HL-60/S4 treated with retinoic acid at 250 ng/mL for 4 days and 3 days (cell line): ENCODE measurements around the gene ELMO2.

Experiments
- in situ Hi-C: fragments of 300-500 bp; cut with MboI; formaldehyde crosslinking; loops from 2 replicates; pipeline ENCODE4 v1.7.0; 2022; ENCODE audit warnings: low sequenced_read_pairs

The ELMO2 gene

DNA sequence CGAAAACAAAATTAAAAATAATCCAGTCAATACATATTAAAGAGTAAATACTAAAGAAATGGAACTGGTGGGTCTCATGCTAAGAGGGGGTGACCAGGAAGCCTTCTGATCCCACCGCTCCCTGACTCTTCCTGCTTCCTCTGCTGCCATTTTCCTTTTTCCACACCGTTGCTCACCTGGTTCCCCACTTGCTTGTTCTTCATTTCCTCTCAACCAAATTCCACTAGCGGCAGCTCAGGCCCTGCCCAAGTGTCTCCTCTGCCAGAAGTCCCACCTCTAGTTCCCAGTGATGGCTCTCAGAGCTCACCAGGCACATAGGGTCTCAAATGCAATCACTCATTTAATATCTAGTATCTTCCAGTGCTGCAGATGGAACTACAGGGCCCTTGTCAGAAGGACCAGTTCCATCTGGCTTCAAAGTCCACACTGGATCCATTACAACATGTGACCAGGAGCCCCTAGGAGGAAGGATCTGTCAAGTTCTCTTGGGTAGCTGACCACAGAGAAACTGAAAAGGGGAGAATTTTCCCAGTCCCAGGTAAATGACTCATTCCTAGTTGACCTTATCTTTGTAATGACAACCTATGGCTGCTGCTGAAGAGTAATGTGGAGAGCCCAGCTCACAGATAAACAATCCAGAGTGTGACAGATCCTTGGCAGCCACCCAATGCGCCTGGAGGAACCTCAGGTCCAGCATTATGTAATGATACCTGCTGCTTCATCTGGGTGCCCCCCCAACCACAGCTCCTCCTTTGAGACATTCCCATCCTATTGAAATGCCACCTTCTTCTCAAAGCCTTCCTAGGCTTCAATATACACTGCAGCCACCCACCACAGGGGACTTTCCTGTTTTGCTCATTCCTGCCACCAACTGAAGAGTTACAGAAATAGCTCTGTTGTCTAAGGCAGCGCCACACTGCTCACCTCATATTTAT is 38.2 kb downstream of the ELMO2 start:
- in situ Hi-C loops = loop anchor here (25.0 kb wide), 1 partner anchor 581 kb away; the partner anchor contains the start of genes DNTTIP1 and WFDC3

DNA sequence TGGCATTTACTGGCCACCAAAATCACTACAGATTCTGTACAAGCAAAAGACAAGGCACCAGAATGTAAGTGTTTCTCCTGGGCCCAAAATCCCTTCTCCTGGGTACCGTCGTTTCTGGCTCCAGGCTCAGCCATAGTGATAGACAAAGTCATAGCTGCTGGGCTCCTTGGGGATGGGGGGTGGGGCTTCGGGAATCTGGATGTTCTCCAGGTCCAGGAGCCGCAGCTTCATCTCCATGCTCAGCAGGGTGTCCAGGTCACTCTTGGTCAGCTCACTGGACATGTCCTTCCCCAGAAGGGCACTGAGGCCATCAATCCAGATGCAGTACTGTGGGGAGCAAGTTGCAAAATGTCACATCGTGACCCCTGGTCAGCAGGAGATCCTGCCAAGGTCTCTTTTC is 39.2 kb downstream of the ELMO2 start:
- in situ Hi-C loops = loop anchor here (25.0 kb wide), 1 partner anchor 580 kb away; the partner anchor contains the start of genes DNTTIP1 and WFDC3

DNA sequence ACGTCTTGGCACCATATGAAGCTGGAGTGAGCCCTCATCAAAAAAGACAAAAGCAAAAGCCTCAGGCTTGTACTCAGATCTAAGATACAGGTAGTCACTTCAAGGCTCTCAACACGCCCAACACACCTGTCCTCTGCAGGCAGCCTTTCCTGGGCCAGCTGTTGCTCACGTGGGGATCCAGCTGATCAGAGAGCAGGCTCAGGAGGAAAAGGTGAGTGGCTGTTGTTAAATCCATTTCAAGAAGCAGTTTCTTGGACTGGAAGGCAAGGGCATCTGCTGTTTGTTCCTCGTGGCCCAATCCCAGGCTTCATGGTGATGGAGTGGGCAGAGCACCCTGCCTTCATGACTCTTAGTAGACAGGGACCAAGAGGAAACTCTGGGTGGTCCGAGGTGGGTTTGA is 39.6 kb downstream of the ELMO2 start:
- in situ Hi-C loops = loop anchor here (25.0 kb wide), 1 partner anchor 580 kb away; the partner anchor contains the start of genes DNTTIP1 and WFDC3

DNA sequence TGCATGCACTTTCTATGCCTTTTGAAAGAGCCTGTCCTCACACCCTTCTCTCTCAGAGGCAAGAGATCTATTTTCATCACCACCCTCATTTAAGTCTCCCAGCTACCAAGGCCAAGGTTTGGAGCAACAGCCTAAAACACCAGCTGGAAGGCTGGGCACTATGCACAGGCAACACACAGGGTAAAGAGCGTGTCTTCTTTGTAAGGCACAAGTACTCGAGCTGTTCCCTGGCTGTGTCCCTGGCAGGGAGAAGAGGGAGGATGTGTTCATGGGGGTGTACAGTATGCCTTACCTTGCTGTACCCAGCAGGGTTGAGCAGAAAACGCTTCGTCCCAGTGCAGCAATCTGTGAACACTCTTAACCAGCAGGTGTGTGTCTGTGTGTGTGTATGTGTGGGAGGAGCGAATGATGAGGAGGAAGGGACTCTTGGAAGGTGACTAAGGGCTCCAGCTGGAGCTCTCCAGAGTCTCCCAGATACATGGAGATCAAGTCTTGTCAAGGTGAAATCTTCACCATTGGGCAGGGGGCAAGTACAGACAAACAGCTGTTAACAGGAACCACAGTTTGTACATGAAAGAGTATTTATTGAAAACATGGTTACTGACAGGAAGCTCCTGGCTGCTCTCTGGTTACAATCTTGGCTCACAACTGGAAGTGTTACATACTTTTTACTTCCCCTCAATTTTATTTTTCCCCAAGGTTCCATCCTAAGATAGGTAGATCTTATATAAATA is 40.8 kb downstream of the ELMO2 start:
- in situ Hi-C loops = loop anchor here (25.0 kb wide), 1 partner anchor 578 kb away; the partner anchor contains the start of genes DNTTIP1 and WFDC3

DNA sequence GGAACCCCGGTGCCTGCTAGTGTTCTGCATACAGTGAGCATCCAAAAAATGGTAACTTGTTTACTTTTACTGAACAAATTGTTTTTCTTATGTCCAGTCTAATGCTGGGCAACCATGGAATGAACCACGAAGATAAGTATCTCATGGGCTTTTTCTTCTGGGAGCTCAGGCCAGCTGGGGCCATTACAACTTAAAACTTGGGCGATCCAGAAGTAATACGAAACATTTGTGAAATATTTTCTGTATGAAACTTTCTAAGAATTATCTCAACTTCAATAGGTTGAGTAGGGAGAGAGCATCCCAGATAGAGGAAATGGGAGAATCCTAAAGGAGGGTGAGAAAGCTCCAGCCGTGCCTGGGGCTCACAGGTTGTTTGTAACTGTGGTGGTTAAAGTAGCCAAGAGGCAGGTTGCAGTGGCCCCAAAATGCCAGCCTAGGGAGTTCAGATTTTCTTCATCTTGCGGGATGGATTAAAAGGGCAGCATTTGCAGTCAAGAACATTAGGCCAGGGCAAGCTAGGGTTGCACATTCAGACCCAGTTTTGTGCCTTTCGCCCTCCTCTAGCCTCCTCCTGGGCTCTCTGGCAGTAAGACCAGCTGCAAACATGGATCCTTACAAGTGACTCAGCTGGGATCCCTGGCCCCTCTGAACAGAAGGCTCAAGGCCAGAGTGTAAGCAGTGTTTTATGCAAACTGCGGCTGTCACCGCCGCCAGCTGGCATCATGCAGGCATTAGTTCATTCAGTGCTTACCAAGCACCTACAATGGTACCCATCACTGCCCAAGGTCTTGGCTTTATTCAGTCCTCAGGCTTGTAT is 41.5 kb downstream of the ELMO2 start:
- in situ Hi-C loops = loop anchor here (25.0 kb wide), 1 partner anchor 578 kb away; the partner anchor contains the start of genes DNTTIP1 and WFDC3

DNA sequence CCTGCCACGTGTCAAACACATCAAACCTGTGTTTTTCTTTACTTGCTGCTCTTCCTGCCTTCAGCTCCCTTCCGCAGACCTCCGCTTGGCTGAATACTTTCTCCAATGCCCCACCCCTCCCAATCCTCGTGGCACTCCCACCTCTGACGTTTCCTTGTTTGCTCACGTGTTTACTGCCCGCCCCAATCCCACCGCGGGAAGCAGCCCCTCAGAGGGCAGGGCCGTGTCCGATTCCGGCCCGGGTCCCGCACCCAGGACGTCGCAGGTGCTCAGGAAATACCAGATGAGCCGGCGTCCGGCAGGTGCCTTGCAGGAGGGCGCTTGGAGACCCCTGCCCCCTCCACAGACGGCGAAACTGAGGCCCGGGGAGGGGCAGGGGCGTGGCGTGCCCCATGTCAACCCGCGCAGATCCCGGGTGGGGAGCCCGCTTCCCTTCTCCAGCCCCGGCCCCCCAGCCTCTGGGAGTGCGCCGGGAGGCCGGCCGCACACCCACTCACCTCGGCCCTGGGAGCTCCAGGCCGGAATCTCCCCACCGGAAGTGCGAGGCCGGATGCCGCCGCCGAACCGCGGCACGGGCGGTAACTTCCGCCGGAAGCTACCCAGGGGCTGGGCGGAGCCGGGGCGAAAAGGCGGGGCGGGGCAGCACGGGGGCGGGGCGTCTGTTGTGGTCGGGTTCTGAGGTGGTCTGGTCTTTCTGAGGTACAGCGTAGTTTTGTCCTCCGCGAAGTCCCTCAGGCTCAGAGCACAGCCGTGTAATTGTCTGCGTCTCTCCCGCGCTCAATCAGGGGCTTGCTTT is 42.3 kb downstream of the ELMO2 start:
- in situ Hi-C loops = loop anchor here (25.0 kb wide), 1 partner anchor 577 kb away; the partner anchor contains the start of genes DNTTIP1 and WFDC3

DNA sequence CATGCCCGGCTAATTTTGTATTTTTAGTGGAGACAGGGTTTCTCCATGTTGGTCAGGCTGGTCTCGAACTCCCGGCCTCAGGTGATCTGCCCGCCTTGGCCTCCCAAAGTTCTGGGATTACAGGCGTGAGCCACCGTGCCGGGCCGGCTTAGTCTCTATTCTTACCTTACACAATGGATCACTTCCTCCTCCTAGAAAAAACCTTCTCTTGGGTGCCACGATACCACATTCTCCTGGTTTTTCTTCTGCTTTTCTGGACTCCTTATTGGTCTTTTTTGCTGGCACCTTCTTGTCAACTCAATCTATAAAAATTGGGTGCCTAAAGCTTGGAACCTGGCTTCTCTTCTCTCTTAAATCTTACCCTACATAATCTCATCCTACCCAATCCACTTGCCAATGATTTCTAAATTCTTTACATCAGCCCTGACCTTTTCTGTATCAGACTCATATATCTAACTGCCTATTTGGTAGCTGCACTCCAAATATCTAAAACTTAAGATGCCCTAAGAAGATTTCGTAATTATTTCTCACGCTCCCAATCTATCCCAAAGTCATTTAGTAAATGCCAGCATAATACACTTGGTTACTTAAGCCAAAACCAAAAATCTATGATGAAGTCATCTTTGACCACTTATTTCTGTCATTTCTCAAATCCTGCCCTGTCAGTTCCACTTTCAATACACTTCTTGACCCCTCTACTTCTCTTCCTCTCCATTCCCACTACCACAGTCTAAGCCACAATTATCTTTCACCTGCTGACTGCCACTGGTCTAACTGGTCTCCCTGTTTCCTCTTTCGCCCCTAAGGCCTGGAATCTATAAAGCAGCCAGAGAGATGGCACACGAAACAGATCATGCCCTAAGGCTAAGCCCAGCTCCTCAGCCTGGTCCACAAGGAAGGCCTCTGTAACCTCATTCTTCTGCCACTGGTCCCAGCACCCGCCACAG is 43.2 kb downstream of the ELMO2 start:
- in situ Hi-C loops = loop anchor here (25.0 kb wide), 1 partner anchor 576 kb away; the partner anchor contains the start of genes DNTTIP1 and WFDC3

DNA sequence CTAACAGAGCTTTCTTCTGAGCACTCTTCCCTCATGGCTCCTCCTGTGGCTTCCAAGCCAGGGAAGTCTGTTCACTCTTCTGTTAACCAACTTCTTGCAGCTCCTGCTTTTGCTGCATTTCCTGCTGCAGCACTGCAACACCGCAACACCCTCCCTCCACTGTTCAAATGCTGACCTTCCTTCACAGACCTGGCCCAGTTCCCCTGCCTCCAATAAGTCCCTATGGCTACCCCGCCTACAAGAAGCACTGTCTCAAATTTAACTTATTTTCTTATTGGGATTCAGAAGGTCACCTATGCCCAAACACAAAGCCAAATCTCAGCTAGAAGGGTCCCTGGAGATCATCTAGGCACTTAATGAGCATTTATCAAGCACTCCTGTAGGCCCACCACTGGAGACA is 44.6 kb downstream of the ELMO2 start:
- in situ Hi-C loops = loop anchor here (25.0 kb wide), 1 partner anchor 575 kb away; the partner anchor contains the start of genes DNTTIP1 and WFDC3

DNA sequence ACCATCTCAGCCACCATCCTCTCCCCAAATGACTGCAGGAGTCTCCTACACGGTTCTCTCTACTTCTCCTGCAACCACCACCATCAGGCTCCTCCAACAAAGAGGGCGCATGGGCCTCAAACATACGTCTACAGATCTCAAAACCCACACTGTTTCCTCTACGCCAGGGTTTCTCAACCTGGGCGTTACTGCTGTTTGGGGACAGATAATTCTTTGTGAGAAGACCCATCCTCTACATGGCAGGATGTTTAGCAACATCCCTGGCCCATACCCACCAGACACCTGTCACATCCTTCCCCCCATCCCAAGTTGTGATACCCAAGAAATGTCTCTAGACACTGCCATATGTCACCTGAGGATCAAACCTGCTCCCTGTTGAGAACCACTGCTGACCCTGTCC is 45.0 kb downstream of the ELMO2 start:
- in situ Hi-C loops = loop anchor here (25.0 kb wide), 1 partner anchor 574 kb away; the partner anchor contains the start of genes DNTTIP1 and WFDC3

DNA sequence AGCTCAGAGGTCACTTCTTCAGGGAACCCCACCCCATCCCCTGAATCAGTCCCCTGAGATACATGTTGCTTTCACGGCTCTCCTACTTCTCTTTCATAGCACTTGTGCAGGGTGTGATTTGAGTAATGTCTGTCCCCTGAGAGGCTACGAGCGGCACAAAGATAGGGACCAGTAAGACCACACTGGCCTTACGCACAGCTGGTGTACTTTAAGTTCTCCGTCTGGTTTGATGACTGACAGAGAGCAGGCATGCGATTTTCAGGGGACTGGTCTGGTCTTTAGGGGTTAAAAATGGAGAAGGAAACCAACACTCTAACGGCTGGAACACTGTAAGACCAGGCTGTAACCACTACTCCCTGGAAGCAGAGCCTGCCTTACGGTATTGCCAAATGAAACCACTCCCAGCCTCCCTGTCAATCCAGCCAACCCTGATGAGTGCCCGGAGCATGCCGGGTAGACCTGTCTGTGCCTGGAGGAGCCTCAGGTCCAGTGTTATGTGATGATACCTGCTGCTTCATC is 47.1 kb downstream of the ELMO2 start:
- in situ Hi-C loops = loop anchor here (25.0 kb wide), 1 partner anchor 572 kb away; the partner anchor contains the start of genes DNTTIP1 and WFDC3

DNA sequence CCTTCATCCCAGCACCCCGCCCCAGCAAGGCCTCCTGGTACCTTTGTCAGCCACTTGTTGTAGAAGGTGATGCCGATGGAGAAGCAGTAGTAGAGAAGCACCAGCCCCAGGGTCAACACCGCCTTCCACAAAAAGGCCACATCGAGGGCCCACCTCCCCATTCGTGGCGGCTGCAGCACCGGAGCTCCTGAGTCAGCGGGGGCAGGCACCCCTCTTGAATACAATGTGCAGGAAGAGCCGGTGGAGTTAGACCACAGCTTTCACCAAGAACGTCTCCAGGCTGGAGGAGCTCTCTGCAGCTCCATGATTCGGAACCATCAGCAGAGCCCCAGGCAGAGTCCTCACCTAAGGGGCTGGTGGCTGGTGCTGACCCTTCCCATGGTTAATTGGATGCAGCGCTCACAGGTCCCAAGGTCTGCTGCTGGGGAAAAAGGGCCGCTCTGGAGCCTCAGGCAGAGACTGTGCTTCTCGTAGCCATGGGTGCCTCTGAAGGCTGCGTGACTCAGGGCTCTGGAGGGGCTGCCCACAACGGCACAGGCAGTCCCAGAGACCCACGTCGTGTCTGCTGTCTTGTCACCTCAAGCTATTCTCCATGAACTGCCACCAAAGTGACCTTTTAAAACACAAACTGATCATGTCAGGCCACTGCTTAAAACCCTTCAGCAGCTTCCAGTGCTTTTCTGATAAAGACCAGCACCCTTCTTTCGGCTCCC is 47.9 kb downstream of the ELMO2 start:
- in situ Hi-C loops = loop anchor here (25.0 kb wide), 1 partner anchor 571 kb away; the partner anchor contains the start of genes DNTTIP1 and WFDC3

DNA sequence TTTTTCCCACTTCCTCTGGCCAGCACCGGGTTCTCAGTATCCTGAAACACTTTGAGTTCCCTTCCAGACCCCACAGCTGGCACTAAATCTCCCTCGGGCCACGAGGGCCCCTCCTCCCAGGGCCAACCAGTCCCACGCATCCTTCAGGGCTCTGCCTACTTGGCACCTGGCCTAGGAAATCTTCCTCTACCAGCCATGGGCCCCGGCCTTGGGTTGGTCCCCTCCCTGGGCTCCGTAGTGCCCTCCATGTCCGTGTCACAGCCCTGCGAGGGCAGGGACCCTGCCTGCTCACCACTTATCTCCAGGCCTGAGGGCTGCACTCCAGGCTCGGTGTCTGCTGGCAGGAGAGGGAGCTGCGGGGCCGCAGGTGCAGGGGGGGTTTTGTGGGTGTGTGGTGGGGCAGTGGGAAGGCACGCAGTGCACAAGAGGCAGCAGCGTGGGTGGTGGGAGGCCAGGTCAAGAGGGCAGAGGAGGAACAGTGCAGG is 49.3 kb downstream of the ELMO2 start:
- in situ Hi-C loops = loop anchor here (25.0 kb wide), 1 partner anchor 570 kb away; the partner anchor contains the start of genes DNTTIP1 and WFDC3

DNA sequence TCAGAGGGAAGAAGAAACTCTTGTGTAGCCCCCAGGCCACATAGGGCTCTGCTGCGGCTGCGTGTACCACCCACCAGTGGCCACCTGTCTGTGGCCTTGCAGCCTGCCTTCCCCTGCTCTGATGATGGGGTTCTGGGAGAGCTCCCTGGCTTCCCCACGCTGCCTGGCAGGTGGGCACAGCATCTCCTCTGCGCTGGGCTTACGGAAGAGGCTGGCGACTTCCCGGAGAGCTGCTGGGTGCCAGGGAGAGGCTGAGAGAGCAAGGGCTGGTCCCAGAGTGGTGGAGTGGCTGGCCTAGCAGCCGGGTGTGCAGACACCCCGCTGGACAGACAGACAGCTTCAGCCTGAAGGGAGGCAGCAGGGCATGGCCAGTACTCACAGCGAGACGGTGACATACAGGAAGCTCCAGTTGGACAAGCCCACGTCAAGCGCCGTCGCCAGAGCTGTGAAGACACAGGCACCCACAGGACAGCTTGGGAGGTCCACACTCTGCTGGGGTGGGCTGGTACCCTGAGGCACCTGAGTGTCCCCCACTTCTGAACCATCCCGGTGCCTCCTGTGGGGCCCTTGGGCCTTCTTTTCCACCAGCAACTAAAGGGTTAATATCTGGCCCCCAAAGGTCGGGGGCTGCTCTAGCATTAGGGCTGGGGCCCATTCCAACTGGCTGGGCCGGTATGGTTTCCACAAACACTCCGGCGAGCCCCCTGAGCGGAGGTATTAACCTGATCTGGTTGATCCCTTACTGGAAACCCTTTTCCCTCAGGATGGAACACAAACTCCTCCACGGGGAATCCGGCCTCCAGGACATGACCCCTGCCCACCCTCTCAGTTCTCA is 50.0 kb downstream of the ELMO2 start:
- in situ Hi-C loops = loop anchor here (25.0 kb wide), 1 partner anchor 569 kb away; the partner anchor contains the start of genes DNTTIP1 and WFDC3

DNA sequence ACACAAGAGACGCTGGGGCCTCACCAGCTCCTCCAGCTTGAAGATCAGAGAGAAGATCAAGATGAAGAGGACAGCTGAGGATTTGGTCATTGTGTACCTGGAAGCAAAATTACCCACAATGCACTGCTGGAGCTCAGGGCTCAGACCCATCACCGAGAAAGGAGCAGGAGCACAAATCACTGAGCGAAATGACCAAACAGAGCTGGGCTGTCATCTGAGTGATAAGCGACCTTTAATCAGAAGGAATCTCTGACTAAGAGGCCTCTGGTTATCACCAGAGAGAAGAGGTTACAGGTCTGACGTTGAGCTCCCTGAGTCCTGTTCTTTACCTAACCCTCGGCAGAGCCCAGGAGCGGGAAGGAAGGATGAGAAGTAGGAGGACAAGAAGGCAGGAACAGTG is 50.6 kb downstream of the ELMO2 start:
- in situ Hi-C loops = loop anchor here (25.0 kb wide), 1 partner anchor 568 kb away; the partner anchor contains the start of genes DNTTIP1 and WFDC3

DNA sequence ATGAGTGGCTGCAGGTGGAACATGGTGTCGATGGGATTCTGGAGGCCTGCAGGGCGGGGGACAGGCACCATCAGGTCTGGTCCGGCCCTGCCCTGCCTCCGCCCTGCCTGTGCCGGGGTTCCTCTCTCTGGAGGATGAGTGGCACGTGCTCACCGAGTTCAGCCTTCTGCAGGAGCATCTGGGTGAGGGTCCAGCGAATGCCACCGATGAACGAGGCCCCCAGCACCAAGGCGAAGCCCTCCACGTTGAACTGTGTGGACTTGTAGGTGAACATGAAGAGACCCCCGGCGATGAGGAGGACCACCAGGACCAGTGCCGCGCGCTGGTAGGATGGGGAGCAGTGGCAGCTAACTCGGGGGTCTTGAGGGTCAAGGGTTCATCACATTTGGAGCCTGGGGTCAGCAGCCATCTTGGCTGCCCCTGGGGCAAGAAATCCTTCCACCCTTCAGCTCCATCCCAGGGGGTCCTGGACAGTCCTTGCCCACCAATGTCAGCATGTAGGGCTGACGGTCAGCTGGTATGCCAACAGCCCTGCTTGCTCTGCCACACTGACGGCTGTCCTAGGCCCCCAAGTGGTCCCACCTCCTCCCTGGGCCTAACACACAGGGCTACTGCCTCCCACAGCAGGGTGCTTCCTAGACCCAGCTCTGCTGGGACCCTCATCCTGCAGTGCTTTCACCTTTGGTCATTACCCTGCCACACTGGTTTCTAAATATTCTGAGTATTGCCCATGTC is 51.3 kb downstream of the ELMO2 start:
- in situ Hi-C loops = loop anchor here (25.0 kb wide), 1 partner anchor 568 kb away; the partner anchor contains the start of genes DNTTIP1 and WFDC3
